Measurements from ENCODE around the gene CHST5. TPM values are rescaled to one million over a fixed set of nuclear protein-coding genes. Genes with fewer than 3 reads are reported as not detected.
A peak's percentile ranks its signal among the peaks of the same experiment; 100 is the strongest.

The CHST5 gene
- total and polyA plus RNA-seq, 2 experiments from 2014 or later = not detected

GRCh38 chr16:75529959-75530358, 5.9 kb downstream of the CHST5 start:
- WGBS (ENCODE audit: low lambda C conversion rate, missing lambda C conversion rate) = 98% methylated on average over 27 of the region's 29 CpGs
- H3K9me2 ChIP-seq (replicated peaks; ENCODE audit: insufficient read depth) = no peaks in the 10 kb centered on the region

GRCh38 chr16:75529056-75529905, 6.6 kb downstream of the CHST5 start:
- TF ChIP-seq EZH2phosphoT487 (IDR thresholded peaks at IDR 0.05; ENCODE audit: low read depth, severe bottlenecking, unreplicated experiment) = no peak
- no peak for TF ChIP-seq CTCF (IDR thresholded peaks at IDR 0.05; ENCODE audit: poor library complexity)
- no peak for TF ChIP-seq EZH2 (IDR thresholded peaks at IDR 0.05; ENCODE audit: borderline replicate concordance)
- H3K9me2 ChIP-seq (replicated peaks; ENCODE audit: insufficient read depth) = no peaks in the 10 kb centered on the region
- no peak overlapping the region for H3K4me3 ChIP-seq
- no peak for DNase-seq (ENCODE audit: low spot score)
- 98% methylated on average over 72 of the region's 81 CpGs for WGBS (ENCODE audit: low lambda C conversion rate, missing lambda C conversion rate)
- H3K36me3 ChIP-seq (replicated peaks; ENCODE audit: insufficient read depth, low read depth) = no peaks in the 10 kb centered on the region
- no peak overlapping the region for H2AFZ ChIP-seq
- no peak overlapping the region for H3K4me2 ChIP-seq
- H4K20me1 ChIP-seq (ENCODE audit: insufficient read depth, poor library complexity, severe bottlenecking) = no peaks in the 10 kb centered on the region
- H3K27me3 ChIP-seq = no peaks in the 10 kb centered on the region
- H3K4me1 ChIP-seq (ENCODE audit: insufficient read depth) = no peaks in the 10 kb centered on the region
- no peaks in the 10 kb centered on the region for H3K9me3 ChIP-seq (ENCODE audit: low read depth)
- no peaks in the 10 kb centered on the region for H3K79me2 ChIP-seq
- no peak overlapping the region for H3K27ac ChIP-seq

More at GRCh38 chr16:75529959-75530358, 5.9 kb downstream of the CHST5 start:
- H3K4me1 ChIP-seq (ENCODE audit: insufficient read depth) = no peaks in the 10 kb centered on the region
- no peak overlapping the region for H2AFZ ChIP-seq
- H3K4me2 ChIP-seq = no peak overlapping the region
- H3K4me3 ChIP-seq = no peak overlapping the region
- no peaks in the 10 kb centered on the region for H4K20me1 ChIP-seq (ENCODE audit: insufficient read depth, poor library complexity, severe bottlenecking)
- H3K79me2 ChIP-seq = no peaks in the 10 kb centered on the region
- no peaks in the 10 kb centered on the region for H3K9me3 ChIP-seq (ENCODE audit: low read depth)
- H3K27me3 ChIP-seq = no peaks in the 10 kb centered on the region
- no peaks in the 10 kb centered on the region for H3K36me3 ChIP-seq (replicated peaks; ENCODE audit: insufficient read depth, low read depth)
- no peak for TF ChIP-seq EZH2 (IDR thresholded peaks at IDR 0.05; ENCODE audit: borderline replicate concordance)
- TF ChIP-seq EZH2phosphoT487 (IDR thresholded peaks at IDR 0.05; ENCODE audit: low read depth, severe bottlenecking, unreplicated experiment) = no peak
- no peak for TF ChIP-seq CTCF (IDR thresholded peaks at IDR 0.05; ENCODE audit: poor library complexity)
- no peak for DNase-seq (ENCODE audit: low spot score)
- H3K27ac ChIP-seq = no peak overlapping the region

GRCh38 chr16:75527825-75528299, 8.0 kb downstream of the CHST5 start:
- Histone ChIP-seq H3K36me3 (replicated peaks; ENCODE audit: insufficient read depth, low read depth) (no peaks in the 10 kb centered on the region), H2AFZ (no peak overlapping the region), H3K9me3 (ENCODE audit: low read depth) (no peaks in the 10 kb centered on the region), H3K4me1 (ENCODE audit: insufficient read depth) (no peaks in the 10 kb centered on the region), H3K9me2 (replicated peaks; ENCODE audit: insufficient read depth) (no peaks in the 10 kb centered on the region), H3K27me3 (no peaks in the 10 kb centered on the region), H4K20me1 (ENCODE audit: insufficient read depth, poor library complexity, severe bottlenecking) (no peaks in the 10 kb centered on the region), H3K79me2 (no peaks in the 10 kb centered on the region), H3K4me3 (no peak overlapping the region), H3K4me2 (no peak overlapping the region), H3K27ac (peak overlapping the region; percentile 89)
- WGBS (ENCODE audit: low lambda C conversion rate, missing lambda C conversion rate) = 68% methylated on average over 5 of the region's 5 CpGs
- peak; percentile 58 for DNase-seq (ENCODE audit: low spot score)
- TF ChIP-seq CTCF (IDR thresholded peaks at IDR 0.05; ENCODE audit: poor library complexity) (no peak), EZH2phosphoT487 (IDR thresholded peaks at IDR 0.05; ENCODE audit: low read depth, severe bottlenecking, unreplicated experiment) (no peak), EZH2 (IDR thresholded peaks at IDR 0.05; ENCODE audit: borderline replicate concordance) (no peak)

Data from hepatocyte (in vitro differentiated cells).